HCT116 (cell line): ENCODE results near the gene TBC1D16. TPM values are rescaled to one million over a fixed set of nuclear protein-coding genes. Genes with fewer than 3 reads are reported as not detected.

Source experiments
- ATAC-seq: fragments of 200-7000 bp; cut with Tn5 transposase; 2 replicates; pipeline ENCODE4 v1.9.1; 2020; ENCODE audit warnings: mild to moderate bottlenecking, moderate library complexity
- BruUV-seq: library from RNA; stranded (reverse); fragments of 400-500 nt; replicated peaks from 2 replicates; lab custom pipeline; 2021; lab: Mats Ljungman, UMichigan
- CTCF ChIA-PET: fragments of 300-600 bp; sonication (Branson Sonifier 250); formaldehyde crosslinking; loops from one replicate; lab custom pipeline; 2021; ENCODE audit warnings: antibody characterized with exemption; lab: Charles Lee
- POLR2A ChIA-PET: fragments of 300-600, 350-600 bp; sonication (Branson Sonifier 250); formaldehyde crosslinking; loops from one replicate; lab custom pipeline; 2021; ENCODE audit warnings: antibody characterized with exemption; lab: Charles Lee
- RAD21 ChIA-PET, 2 experiments: fragments of 300-600 bp; sonication (Branson Sonifier 250); formaldehyde crosslinking; loops; one replicate each; lab custom pipeline; 2023; ENCODE audit warnings: low total read pairs in 2 of 2; ENCODE audit not compliant: uncharacterized antibody in 2 of 2, unreplicated experiment in 2 of 2, low non-redundant PET in 1 of 2; lab: Charles Lee
- DNase-seq: peaks from one replicate; pipeline ENCODE4 v3.0.0-alpha.2; 2010; ENCODE audit warnings: low read depth, low spot score
- H2AFZ ChIP-seq: fragments of 200-600 bp; shearing (Covaris generic), sonication (generic); 2 replicates; pipeline ENCODE4 v1.6.1; 2017; ENCODE audit warnings: low read depth, mixed run types, mixed read lengths, antibody characterized with exemption, low read length; ENCODE audit not compliant: poor library complexity, severe bottlenecking
- H3K27ac ChIP-seq: 2 replicates; pipeline ENCODE4 v1.5.1; 2012; ENCODE audit warnings: low read depth, low read length
- H3K27me3 ChIP-seq: fragments of 200-600 bp; sonication (generic); 2 replicates; pipeline ENCODE4 v1.6.1; 2016; ENCODE audit warnings: mixed run types, low read length, mixed read lengths; ENCODE audit not compliant: insufficient read depth
- H3K36me3 ChIP-seq, 2 experiments: fragments of 200-500 bp in 1 of 2; fragments of 200-600 bp in 1 of 2; sonication (Bioruptor generic) in 1 of 2; sonication (generic) in 1 of 2; 2 replicates each; pipeline versions ENCODE4 v1.5.1 to v1.6.1; 2014 to 2016; ENCODE audit warnings: low read length in 2 of 2, inconsistent platforms in 1 of 2, mixed read lengths in 1 of 2, mixed run types in 1 of 2; ENCODE audit not compliant: insufficient read depth in 2 of 2, control insufficient read depth in 1 of 2
- H3K4me1 ChIP-seq, 2 experiments: fragments of 200-600 bp in 1 of 2; sonication (generic) in 1 of 2; 2 replicates each; pipeline versions ENCODE4 v1.5.1 to v1.6.1; 2012 to 2017; ENCODE audit warnings: low read length in 2 of 2, inconsistent platforms in 1 of 2, mild to moderate bottlenecking in 1 of 2, mixed read lengths in 1 of 2, mixed run types in 1 of 2, moderate library complexity in 1 of 2; ENCODE audit not compliant: insufficient read depth in 2 of 2, control insufficient read depth in 1 of 2
- H3K4me2 ChIP-seq: fragments of 200-600 bp; sonication (generic); 2 replicates; pipeline ENCODE4 v1.6.1; 2017; ENCODE audit warnings: mixed run types, low read length, mixed read lengths
- H3K4me3 ChIP-seq, 2 experiments: fragments of 200-600 bp in 1 of 2; sonication (generic) in 1 of 2; replicated peaks in 1 of 2; 2 replicates each; pipeline ENCODE4 v1.5.1; 2011 to 2016; ENCODE audit warnings: low read length in 2 of 2, control low read depth in 1 of 2, low read depth in 1 of 2, mild to moderate bottlenecking in 1 of 2, mixed read lengths in 1 of 2, mixed run types in 1 of 2
- H3K79me2 ChIP-seq: fragments of 200-600 bp; sonication (generic); 2 replicates; pipeline ENCODE4 v1.6.1; 2017; ENCODE audit warnings: mild to moderate bottlenecking, mixed run types, low read length, moderate library complexity, mixed read lengths; ENCODE audit not compliant: insufficient read depth
- H3K9ac ChIP-seq: fragments of 200-600 bp; sonication (generic); 2 replicates; pipeline ENCODE4 v1.6.1; 2016; ENCODE audit warnings: low read length, mixed read lengths
- H3K9me2 ChIP-seq: fragments of 200-600 bp; sonication (generic), shearing (Covaris generic); 2 replicates; pipeline ENCODE4 v1.6.1; 2017; ENCODE audit warnings: mixed run types, mild to moderate bottlenecking, moderate library complexity; ENCODE audit not compliant: insufficient read depth
- H3K9me3 ChIP-seq, 2 experiments: fragments of 200-500 bp in 1 of 2; fragments of 200-600 bp in 1 of 2; sonication (Bioruptor generic) in 1 of 2; sonication (generic) in 1 of 2; 2 replicates each; pipeline ENCODE4 v1.6.1; 2014 to 2017; ENCODE audit warnings: low read length in 2 of 2, mixed read lengths in 2 of 2, inconsistent platforms in 1 of 2, low read depth in 1 of 2, mild to moderate bottlenecking in 1 of 2, mixed run types in 1 of 2, moderate library complexity in 1 of 2; ENCODE audit not compliant: control insufficient read depth in 1 of 2, insufficient read depth in 1 of 2
- H4K20me1 ChIP-seq: fragments of 200-600 bp; sonication (generic), shearing (Covaris generic); 2 replicates; pipeline ENCODE4 v1.6.1; 2017; ENCODE audit warnings: mixed run types, mild to moderate bottlenecking, moderate library complexity; ENCODE audit not compliant: insufficient read depth
- EGR1 ChIP-seq: IDR thresholded peaks from 2 replicates; pipeline ENCODE4 v1.6.1; 2012; ENCODE audit warnings: low read depth
- ELF1 ChIP-seq: IDR thresholded peaks from 2 replicates; pipeline ENCODE4 v1.6.1; 2012; ENCODE audit warnings: low read depth, borderline replicate concordance
- EZH2 ChIP-seq: fragments of 200-600 bp; sonication (generic); IDR thresholded peaks from 2 replicates; pipeline ENCODE4 v1.6.1; 2017; ENCODE audit warnings: antibody characterized with exemption, mixed run types
- EZH2phosphoT487 ChIP-seq: fragments of 200-600 bp; IDR thresholded peaks from 2 replicates; pipeline ENCODE4 v1.6.1; 2018; ENCODE audit warnings: antibody characterized with exemption, borderline replicate concordance
- JUND ChIP-seq: IDR thresholded peaks from 2 replicates; pipeline ENCODE4 v1.6.1; 2012
- MAX ChIP-seq: IDR thresholded peaks from 2 replicates; pipeline ENCODE4 v1.6.1; 2012
- POLR2A ChIP-seq: IDR thresholded peaks from 2 replicates; pipeline ENCODE4 v1.7.0; 2011; ENCODE audit warnings: borderline replicate concordance; ENCODE audit not compliant: insufficient read depth, insufficient read length; ENCODE audit errors: extremely low read depth
- RAD21 ChIP-seq: IDR thresholded peaks from 2 replicates; pipeline ENCODE4 v1.6.1; 2012; ENCODE audit warnings: low read depth, mild to moderate bottlenecking
- SP1 ChIP-seq: IDR thresholded peaks from 2 replicates; pipeline ENCODE4 v1.6.1; 2012; ENCODE audit warnings: low read depth
- TCF7L2 ChIP-seq: IDR thresholded peaks from 2 replicates; pipeline ENCODE4 v1.7.0; 2011; ENCODE audit warnings: borderline replicate concordance, inconsistent platforms; ENCODE audit not compliant: insufficient read depth, insufficient read length; ENCODE audit errors: extremely low read depth
- YY1 ChIP-seq: IDR thresholded peaks from 2 replicates; pipeline ENCODE4 v1.6.1; 2011; ENCODE audit warnings: low read length, low read depth, moderate library complexity, mild to moderate bottlenecking; ENCODE audit not compliant: insufficient replicate concordance; ENCODE audit errors: extremely low read depth
- ZBTB33 ChIP-seq: IDR thresholded peaks from 2 replicates; pipeline ENCODE4 v1.6.1; 2011; ENCODE audit warnings: mild to moderate bottlenecking, low read length, moderate library complexity; ENCODE audit not compliant: insufficient replicate concordance; ENCODE audit errors: extremely low read depth
- ZFX ChIP-seq: fragments of 450-650 bp; IDR thresholded peaks from 2 replicates; pipeline ENCODE4 v1.6.1; 2017
- ZNF274 ChIP-seq: fragments of 200-500 bp; sonication (Bioruptor generic); IDR thresholded peaks from 2 replicates; pipeline ENCODE4 v1.6.1; 2014; ENCODE audit warnings: mild to moderate bottlenecking, low read depth, low read length, inconsistent platforms
- intact Hi-C: fragments of 100-400 bp; cut with micrococcal nuclease; formaldehyde crosslinking; loops from 2 replicates; pipeline ENCODE4 v1.10.0; 2022
- total RNA-seq: library from RNA; stranded (reverse); gene quantifications from one replicate; pipeline ENCODE4 v1.2.1, GENCODE V29; 2021; ENCODE audit not compliant: unreplicated experiment
- TF ChIP-seq, protein P1 (sequence below), 3 experiments: fragments of 200-600 bp in 1 of 3; sonication (generic) in 1 of 3; IDR thresholded peaks in 2 of 3; conservative IDR thresholded peaks in 1 of 3; 2 replicates each; pipeline ENCODE4 v1.5.1; 2012 to 2017; ENCODE audit warnings: low read depth in 2 of 3, low read length in 2 of 3, antibody characterized with exemption in 1 of 3, borderline replicate concordance in 1 of 3, control low read depth in 1 of 3, mild to moderate bottlenecking in 1 of 3, mixed read lengths in 1 of 3, mixed run types in 1 of 3, moderate library complexity in 1 of 3; ENCODE audit not compliant: insufficient read depth in 1 of 3

Gene TBC1D16
- total RNA-seq, 1 experiment from 2014 or later, result 31.1 TPM

- no peak overlapping the region for H3K9ac ChIP-seq
- H3K9me2 ChIP-seq, result no peaks in the 10 kb centered on the region
- intact Hi-C loops, result no loop called here
- ChIA-PET RAD21 (no interaction called here), CTCF (no interaction called here)
- H2AFZ ChIP-seq, result no peak overlapping the region
- no peaks in the 10 kb centered on the region for H4K20me1 ChIP-seq
- H3K9me3 ChIP-seq, result no peaks in the 10 kb centered on the region
- no peak overlapping the region for H3K4me2 ChIP-seq
- BruUV-seq, result no TSS peak
- no peak for TF ChIP-seq SP1
- TF ChIP-seq, all 23 proteins: peak for 0
- no peak for ATAC-seq
- Histone ChIP-seq H3K27me3 (no peaks in the 10 kb centered on the region), H3K4me1 (peaks cover 10 to 19% of the 10 kb centered on the region in 2 experiments; a peak in 3 of 4 replicates), H3K4me3 (no peak overlapping the region), H3K79me2 (no peaks in the 10 kb centered on the region), H3K36me3 (no peaks in the 10 kb centered on the region; a peak in 1 of 4 replicates), H3K27ac (no peak overlapping the region)
- POLR2A ChIA-PET, result no interaction called here
- DNase-seq, result no peak
Measured at GRCh38 chr17:80011989-80012555, 23.6 kb downstream of the TBC1D16 start.

DNA sequence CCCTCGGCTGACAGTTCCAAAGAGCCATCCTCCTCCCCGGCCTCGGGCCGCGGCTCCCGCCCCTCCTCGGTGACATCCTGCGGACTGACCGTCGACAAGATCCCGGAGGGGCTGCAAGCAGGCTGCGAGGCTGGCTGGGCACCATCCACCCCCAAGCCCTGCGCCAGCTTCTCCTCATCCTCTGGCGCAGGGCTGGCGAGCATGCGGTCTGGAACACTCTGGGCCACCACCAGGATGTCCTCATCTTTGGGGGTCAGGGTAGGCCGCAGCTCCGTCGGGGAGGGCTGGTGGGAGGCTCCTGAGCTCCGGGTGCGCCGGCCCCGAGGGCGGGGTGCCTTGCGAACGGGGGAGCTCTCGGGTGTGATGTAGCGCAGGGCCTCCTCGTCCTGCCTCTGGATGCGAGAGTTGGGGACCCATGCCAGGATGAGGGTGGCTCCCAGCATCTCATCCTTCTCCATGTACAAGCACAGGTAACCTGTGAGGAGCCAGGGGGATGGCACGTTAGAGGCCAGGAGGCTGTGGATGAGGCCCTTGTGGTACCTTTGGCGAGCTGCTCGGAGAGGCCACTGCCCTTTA, 25.3 kb downstream of the TBC1D16 start:
- intact Hi-C loops, result no loop called here
- H3K36me3 ChIP-seq, result no peaks in the 10 kb centered on the region; a peak in 1 of 4 replicates
- peaks cover 19 to 29% of the 10 kb centered on the region in 2 experiments for H3K4me1 ChIP-seq
- ChIA-PET POLR2A (no interaction called here), CTCF (interaction anchor here (0.6 kb wide), 1 partner anchor 17 kb away, joined by 3 read pairs; no protein-coding TSS in a partner anchor), RAD21 (no interaction called here)
- H3K9ac ChIP-seq, result no peak overlapping the region
- H3K4me3 ChIP-seq, result no peak overlapping the region
- no peak overlapping the region for H2AFZ ChIP-seq
- H3K9me3 ChIP-seq, result no peaks in the 10 kb centered on the region
- H3K27me3 ChIP-seq, result no peaks in the 10 kb centered on the region
- no peak overlapping the region for H3K4me2 ChIP-seq
- H3K79me2 ChIP-seq, result no peaks in the 10 kb centered on the region
- BruUV-seq, result no TSS peak
- no peaks in the 10 kb centered on the region for H3K9me2 ChIP-seq
- DNase-seq (no peak), ATAC-seq (no peak)
- H3K27ac ChIP-seq, result no peak overlapping the region
- H4K20me1 ChIP-seq, result no peaks in the 10 kb centered on the region
- no peak for TF ChIP-seq SP1
- TF ChIP-seq EGR1, result no peak
- no peak for TF ChIP-seq ZFX
- TF ChIP-seq, protein P1, sequence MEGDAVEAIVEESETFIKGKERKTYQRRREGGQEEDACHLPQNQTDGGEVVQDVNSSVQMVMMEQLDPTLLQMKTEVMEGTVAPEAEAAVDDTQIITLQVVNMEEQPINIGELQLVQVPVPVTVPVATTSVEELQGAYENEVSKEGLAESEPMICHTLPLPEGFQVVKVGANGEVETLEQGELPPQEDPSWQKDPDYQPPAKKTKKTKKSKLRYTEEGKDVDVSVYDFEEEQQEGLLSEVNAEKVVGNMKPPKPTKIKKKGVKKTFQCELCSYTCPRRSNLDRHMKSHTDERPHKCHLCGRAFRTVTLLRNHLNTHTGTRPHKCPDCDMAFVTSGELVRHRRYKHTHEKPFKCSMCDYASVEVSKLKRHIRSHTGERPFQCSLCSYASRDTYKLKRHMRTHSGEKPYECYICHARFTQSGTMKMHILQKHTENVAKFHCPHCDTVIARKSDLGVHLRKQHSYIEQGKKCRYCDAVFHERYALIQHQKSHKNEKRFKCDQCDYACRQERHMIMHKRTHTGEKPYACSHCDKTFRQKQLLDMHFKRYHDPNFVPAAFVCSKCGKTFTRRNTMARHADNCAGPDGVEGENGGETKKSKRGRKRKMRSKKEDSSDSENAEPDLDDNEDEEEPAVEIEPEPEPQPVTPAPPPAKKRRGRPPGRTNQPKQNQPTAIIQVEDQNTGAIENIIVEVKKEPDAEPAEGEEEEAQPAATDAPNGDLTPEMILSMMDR (IDR thresholded peaks at IDR 0.05 in 2 of 3, conservative IDR thresholded peaks at IDR 0.05 in 1 of 3; ENCODE audit: borderline replicate concordance in 1 of 3, insufficient read depth in 1 of 3, low read depth in 2 of 3, low read length in 2 of 3), result no peak
- no peak for TF ChIP-seq ELF1
- TF ChIP-seq EZH2phosphoT487, result no peak
- no peak for TF ChIP-seq TCF7L2
- no peak for TF ChIP-seq POLR2A
- TF ChIP-seq JUND, result no peak
- TF ChIP-seq EZH2, result no peak
- TF ChIP-seq ZNF274, result no peak
- no peak for TF ChIP-seq RAD21
- TF ChIP-seq MAX, result no peak
- TF ChIP-seq YY1, result no peak
- no peak for TF ChIP-seq ZBTB33
